GM12873 (cell line): ENCODE results near the gene RAB3D.

ENCODE experiments used
- CTCF ChIP-seq: IDR thresholded peaks from 2 replicates; pipeline ENCODE4 v1.5.1; 2012; ENCODE audit warnings: low read depth, mild to moderate bottlenecking, moderate library complexity, low read length, control low read depth; ENCODE audit not compliant: insufficient read depth; ENCODE audit errors: missing control alignments

RAB3D gene

GRCh38 chr19:11338569-11339253 is 746 bp downstream of the RAB3D start:
- TF ChIP-seq CTCF, result no peak

GRCh38 chr19:11338121-11338520 is 1.3 kb downstream of the RAB3D start:
- TF ChIP-seq CTCF, result no peak

- TF ChIP-seq CTCF, result no peak
Measured at GRCh38 chr19:11337080-11337479, 2.4 kb downstream of the RAB3D start.

GRCh38 chr19:11335449-11336146 is 3.9 kb downstream of the RAB3D start:
- TF ChIP-seq CTCF, result no peak

- TF ChIP-seq CTCF, result no peak
Measured at GRCh38 chr19:11332822-11333221, 6.6 kb downstream of the RAB3D start.

GRCh38 chr19:11331502-11331901 is 8.0 kb downstream of the RAB3D start:
- no peak for TF ChIP-seq CTCF

- TF ChIP-seq CTCF, result no peak
Measured at GRCh38 chr19:11330127-11330526, 9.3 kb downstream of the RAB3D start.
